ENCODE data around the gene CARD18.

GRCh38 chr11:105100206-105100605 lies 39.4 kb downstream of the CARD18 start:
- no peak for TF ChIP-seq EZH2 (IDR thresholded peaks at IDR 0.05)
- TF ChIP-seq POLR2AphosphoS5 (IDR thresholded peaks at IDR 0.05; ENCODE audit: borderline replicate concordance, low read depth, low read length), result no peak
- no peak for TF ChIP-seq FOXP2 (optimal IDR thresholded peaks at IDR 0.05; ENCODE audit: control extremely low read depth, extremely low read length, insufficient read depth)
